Type B pancreatic cell (in vitro differentiated cells): Measurements from ENCODE around the gene PPP1R7. TPM values are rescaled to one million over a fixed set of nuclear protein-coding genes. Genes with fewer than 3 reads are reported as not detected.

Source experiments
- DNase-seq: peaks from one replicate; pipeline ENCODE4 v3.0.0; 2021; ENCODE audit warnings: mixed read lengths; ENCODE audit not compliant: unreplicated experiment; ENCODE audit errors: extremely low spot score
- H3K27ac Mint-ChIP-seq: 2 replicates; pipeline ENCODE4 v1.8.0; 2021; ENCODE audit warnings: mild to moderate bottlenecking, mixed read lengths
- H3K27me3 Mint-ChIP-seq: 2 replicates; pipeline ENCODE4 v1.8.0; 2021; ENCODE audit warnings: mixed read lengths
- H3K36me3 Mint-ChIP-seq: 2 replicates; pipeline ENCODE4 v1.8.0; 2021; ENCODE audit warnings: mixed read lengths
- H3K4me1 Mint-ChIP-seq: one replicate; pipeline ENCODE4 v1.8.0; 2021; ENCODE audit warnings: mixed read lengths; ENCODE audit not compliant: unreplicated experiment
- H3K4me3 Mint-ChIP-seq: 2 replicates; pipeline ENCODE4 v1.8.0; 2021; ENCODE audit warnings: mild to moderate bottlenecking, mixed read lengths
- H3K9me3 Mint-ChIP-seq: 2 replicates; pipeline ENCODE4 v1.8.0; 2021; ENCODE audit warnings: mixed read lengths
- total RNA-seq: library from RNA; stranded (reverse); gene quantifications from 2 replicates; pipeline ENCODE4 v1.2.1, GENCODE V29; 2021; ENCODE audit warnings: low replicate concordance
- TF ChIP-seq, protein P1 (sequence below): fragments of 200-600 bp; sonication (generic); conservative IDR thresholded peaks from 2 replicates; pipeline ENCODE4 v1.5.0; 2021; ENCODE audit warnings: antibody characterized with exemption, mild to moderate bottlenecking

Gene PPP1R7
- total RNA-seq, 1 donor from 2014 or later: 50.7 TPM

DNA sequence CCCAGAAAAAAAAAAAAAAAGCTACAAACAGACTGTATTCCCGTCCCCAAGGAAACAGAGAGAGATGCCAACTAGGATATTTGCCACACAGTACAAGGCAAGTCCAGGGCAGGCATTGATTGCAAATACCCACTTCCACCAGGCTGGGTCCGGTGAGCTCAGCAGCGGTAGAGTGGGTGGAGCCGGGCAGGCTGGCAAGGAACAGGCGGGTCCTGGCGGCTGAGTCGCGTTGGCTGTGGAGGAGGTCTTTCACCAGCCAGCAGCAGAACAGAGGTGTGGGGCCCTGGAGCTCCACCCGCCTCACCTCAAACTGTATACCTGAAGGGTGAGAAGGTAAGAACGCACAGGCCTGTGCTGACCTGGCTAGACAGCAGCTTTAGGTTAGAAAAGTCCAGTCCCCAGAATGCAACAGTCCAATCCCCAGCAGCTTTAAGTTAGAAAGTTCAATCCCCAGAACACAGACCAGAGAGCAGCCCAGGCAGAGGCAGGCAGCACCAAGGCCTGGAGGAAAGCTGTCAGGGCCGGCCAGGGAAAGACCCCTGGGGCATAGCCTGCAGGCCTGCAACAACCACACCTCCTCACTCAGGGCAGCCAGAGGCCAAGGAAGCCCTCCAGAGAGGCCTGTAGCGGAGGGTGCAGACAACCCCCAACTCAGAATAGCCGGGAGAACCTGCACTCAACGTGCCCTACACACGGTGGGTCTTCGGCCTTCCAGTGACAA, 26.3 kb upstream of the PPP1R7 start:
- DNase-seq: no peak
- Mint-ChIP-seq H3K9me3 (no peaks in the 10 kb centered on the region), H3K4me1 (no peaks in the 10 kb centered on the region), H3K36me3 (peaks cover 6% of the 10 kb centered on the region), H3K4me3 (no peak overlapping the region), H3K27me3 (no peaks in the 10 kb centered on the region), H3K27ac (no peak overlapping the region)
- TF ChIP-seq, protein P1, sequence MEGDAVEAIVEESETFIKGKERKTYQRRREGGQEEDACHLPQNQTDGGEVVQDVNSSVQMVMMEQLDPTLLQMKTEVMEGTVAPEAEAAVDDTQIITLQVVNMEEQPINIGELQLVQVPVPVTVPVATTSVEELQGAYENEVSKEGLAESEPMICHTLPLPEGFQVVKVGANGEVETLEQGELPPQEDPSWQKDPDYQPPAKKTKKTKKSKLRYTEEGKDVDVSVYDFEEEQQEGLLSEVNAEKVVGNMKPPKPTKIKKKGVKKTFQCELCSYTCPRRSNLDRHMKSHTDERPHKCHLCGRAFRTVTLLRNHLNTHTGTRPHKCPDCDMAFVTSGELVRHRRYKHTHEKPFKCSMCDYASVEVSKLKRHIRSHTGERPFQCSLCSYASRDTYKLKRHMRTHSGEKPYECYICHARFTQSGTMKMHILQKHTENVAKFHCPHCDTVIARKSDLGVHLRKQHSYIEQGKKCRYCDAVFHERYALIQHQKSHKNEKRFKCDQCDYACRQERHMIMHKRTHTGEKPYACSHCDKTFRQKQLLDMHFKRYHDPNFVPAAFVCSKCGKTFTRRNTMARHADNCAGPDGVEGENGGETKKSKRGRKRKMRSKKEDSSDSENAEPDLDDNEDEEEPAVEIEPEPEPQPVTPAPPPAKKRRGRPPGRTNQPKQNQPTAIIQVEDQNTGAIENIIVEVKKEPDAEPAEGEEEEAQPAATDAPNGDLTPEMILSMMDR: no peak

DNA sequence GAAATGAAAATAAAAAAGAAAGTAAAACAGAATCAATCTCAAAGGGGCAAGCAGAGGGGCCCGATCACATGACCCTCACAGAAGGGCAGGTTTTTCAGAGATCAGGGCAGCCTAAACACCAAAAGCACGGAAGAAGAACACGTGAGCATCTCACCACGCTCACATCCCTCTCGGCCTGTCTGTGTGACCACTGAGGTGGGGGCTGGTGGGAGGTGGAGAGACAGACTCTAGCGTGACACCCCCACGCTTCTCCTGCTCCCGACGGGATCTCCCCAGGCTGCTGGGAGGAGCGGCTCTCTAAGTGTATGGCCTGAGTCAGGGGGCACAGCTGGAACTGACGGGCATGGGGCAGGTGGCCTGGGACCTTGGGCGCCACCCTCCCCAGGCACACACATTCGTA, 24.6 kb upstream of the PPP1R7 start:
- DNase-seq: no peak
- no peak overlapping the region for H3K4me3 Mint-ChIP-seq
- H3K36me3 Mint-ChIP-seq: peaks cover 8% of the 10 kb centered on the region
- TF ChIP-seq, protein P1: no peak
- H3K27ac Mint-ChIP-seq: no peak overlapping the region
- no peaks in the 10 kb centered on the region for H3K4me1 Mint-ChIP-seq
- H3K27me3 Mint-ChIP-seq: no peaks in the 10 kb centered on the region
- H3K9me3 Mint-ChIP-seq: no peaks in the 10 kb centered on the region

DNA sequence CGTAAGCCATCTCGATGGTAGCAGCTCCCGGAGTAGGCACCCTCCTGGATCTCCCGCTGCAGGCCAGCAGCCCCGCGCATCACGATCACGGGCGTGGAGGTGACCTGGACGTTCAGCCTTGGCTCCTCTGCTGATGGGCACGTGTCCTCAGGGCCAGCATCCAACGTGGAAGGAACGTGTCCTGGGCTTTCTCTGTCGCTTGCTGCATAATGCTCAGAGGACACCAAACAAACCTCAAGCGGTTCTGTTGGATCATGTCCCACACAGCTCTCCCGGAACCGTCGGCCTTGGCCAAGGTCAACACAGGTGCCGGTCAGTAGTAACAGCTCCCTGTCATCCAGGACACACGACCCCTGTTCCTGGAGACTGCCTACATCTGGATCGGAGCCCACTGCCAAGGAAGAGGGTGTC, 24.1 kb upstream of the PPP1R7 start:
- Mint-ChIP-seq H3K9me3 (no peaks in the 10 kb centered on the region), H3K36me3 (peaks cover 6% of the 10 kb centered on the region)

GRCh38 chr2:241126771-241127202, 23.5 kb upstream of the PPP1R7 start:
- DNase-seq: no peak
- H3K36me3 Mint-ChIP-seq: peaks cover 5% of the 10 kb centered on the region
- H3K27me3 Mint-ChIP-seq: no peaks in the 10 kb centered on the region
- H3K27ac Mint-ChIP-seq: no peak overlapping the region
- TF ChIP-seq, protein P1: no peak
- H3K9me3 Mint-ChIP-seq: no peaks in the 10 kb centered on the region
- H3K4me3 Mint-ChIP-seq: no peak overlapping the region
- H3K4me1 Mint-ChIP-seq: no peaks in the 10 kb centered on the region

More for the DNA sequence above, 24.1 kb upstream of the PPP1R7 start:
- no peak overlapping the region for H3K27ac Mint-ChIP-seq
- no peaks in the 10 kb centered on the region for H3K4me1 Mint-ChIP-seq
- H3K4me3 Mint-ChIP-seq: no peak overlapping the region
- no peaks in the 10 kb centered on the region for H3K27me3 Mint-ChIP-seq
- TF ChIP-seq, protein P1: no peak
- DNase-seq: no peak

- Mint-ChIP-seq H3K9me3 (no peaks in the 10 kb centered on the region), H3K27me3 (no peaks in the 10 kb centered on the region), H3K36me3 (peaks cover 8% of the 10 kb centered on the region), H3K4me1 (no peaks in the 10 kb centered on the region), H3K27ac (no peak overlapping the region), H3K4me3 (no peak overlapping the region)
- DNase-seq: no peak
- TF ChIP-seq, protein P1: no peak
Observed at GRCh38 chr2:241128266-241128665, 22.0 kb upstream of the PPP1R7 start.
